K562 (cell line): ENCODE measurements around the gene NR2C2AP. TPM values are rescaled to one million over a fixed set of nuclear protein-coding genes. Genes with fewer than 3 reads are reported as not detected.
A peak's percentile ranks its signal among the peaks of the same experiment; 100 is the strongest.

ENCODE experiments used
- ELF1 ChIP-seq: fragments of 200-800 bp; sonication (Bioruptor generic); IDR thresholded peaks from 2 replicates; pipeline ENCODE4 v1.6.1; 2016; ENCODE audit warnings: missing genetic modification characterization, missing compliant biosample characterization
- HDGF ChIP-seq: fragments of 450-650 bp; IDR thresholded peaks from 2 replicates; pipeline ENCODE4 v1.6.1; 2016
- HNRNPH1 ChIP-seq: fragments of 200-400 bp; formaldehyde crosslinking; optimal IDR thresholded peaks from 2 replicates; pipeline ENCODE3; 2017; ENCODE audit warnings: low read depth, mild to moderate bottlenecking, low read length, moderate library complexity
- MYC ChIP-seq, 2 experiments: fragments of 250-450 bp in 1 of 2; sonication (Bioruptor Pico) in 1 of 2; IDR thresholded peaks; 2 replicates each; pipeline versions ENCODE4 v1.5.1 to v1.6.1; 2012 to 2021; ENCODE audit warnings: low read depth in 2 of 2, borderline replicate concordance in 1 of 2, improper control_type of control experiment in 1 of 2, low read length in 1 of 2, mild to moderate bottlenecking in 1 of 2, moderate library complexity in 1 of 2
- RB1 ChIP-seq: fragments of 450-650 bp; IDR thresholded peaks from 2 replicates; pipeline ENCODE4 v1.6.1; 2017; ENCODE audit warnings: low read depth, mild to moderate bottlenecking
- SAFB2 ChIP-seq: fragments of 200-400 bp; formaldehyde crosslinking; IDR thresholded peaks from 2 replicates; pipeline ENCODE4 v1.6.1; 2018; ENCODE audit warnings: borderline replicate concordance, low read length, low read depth, moderate library complexity; ENCODE audit not compliant: severe bottlenecking
- SMARCE1 ChIP-seq: fragments of 450-650 bp; IDR thresholded peaks from 2 replicates; pipeline ENCODE4 v1.7.1; 2016; ENCODE audit warnings: mild to moderate bottlenecking
- STAG1 ChIP-seq: sonication (generic); formaldehyde crosslinking; IDR thresholded peaks from 2 replicates; pipeline ENCODE4 v1.5.0; 2020; ENCODE audit warnings: missing genetic modification reagents, borderline replicate concordance
- XRCC3 ChIP-seq: fragments of 450-650 bp; IDR thresholded peaks from 2 replicates; pipeline ENCODE4 v1.6.1; 2017; ENCODE audit warnings: mild to moderate bottlenecking, moderate library complexity
- ZFX ChIP-seq: sonication (generic); formaldehyde crosslinking; IDR thresholded peaks from 2 replicates; pipeline ENCODE4 v1.8.0; 2022; ENCODE audit warnings: mild to moderate bottlenecking, missing genetic modification reagents, moderate library complexity
- ZNF778 ChIP-seq: fragments of 450-650 bp; formaldehyde crosslinking; IDR thresholded peaks from 2 replicates; pipeline ENCODE4 v1.4.0; 2020; ENCODE audit warnings: mild to moderate bottlenecking, moderate library complexity
- polyA plus RNA-seq, 8 experiments: library from polyadenylated mRNA; depleted of rRNA in 4 of 8; stranded (reverse) in 5 of 8; unstranded in 3 of 8; fragments of >200 nt; fragmentation: Nextera tagmentation in 2 of 8; fragmentation: Illumina TruSeq in 1 of 8; extraction: Ambion mirVana in 2 of 8; extraction: Trizol in 1 of 8; gene quantifications; 2 replicates each; pipeline versions ENCODE4 v1.2.1 to v1.2.3, GENCODE V29; 2011 to 2014; ENCODE audit warnings: inconsistent platforms in 1 of 8, missing spikeins in 1 of 8
- total RNA-seq, 7 experiments: library from RNA; depleted of rRNA in 6 of 7; stranded (reverse); fragments of >200 nt in 6 of 7; fragmentation: Illumina TruSeq in 2 of 7; extraction: Trizol in 2 of 7; gene quantifications; 2 replicates each; pipeline versions ENCODE4 v1.2.1 to v1.2.3, GENCODE V29; 2011 to 2021; ENCODE audit warnings: low replicate concordance in 1 of 7
- TF ChIP-seq, protein P1 (sequence below): fragments of 250-450 bp; sonication (Bioruptor Pico); IDR thresholded peaks from 2 replicates; pipeline ENCODE4 v1.9.0; 2021; ENCODE audit warnings: mild to moderate bottlenecking
- TF ChIP-seq, protein P2 (sequence below): fragments of 250-450 bp; sonication (Bioruptor Pico); IDR thresholded peaks from 2 replicates; pipeline ENCODE4 v1.4.0; 2020; ENCODE audit warnings: mild to moderate bottlenecking, moderate library complexity
- TF ChIP-seq, protein P3 (sequence below): fragments of 450-650 bp; formaldehyde crosslinking; IDR thresholded peaks from 2 replicates; pipeline ENCODE4 v1.4.0; 2020; ENCODE audit warnings: mild to moderate bottlenecking, moderate library complexity
- TF ChIP-seq, protein P4 (sequence below), 2 experiments: IDR thresholded peaks; 2 replicates each; pipeline ENCODE4 v1.6.1; 2011; ENCODE audit warnings: borderline replicate concordance in 1 of 2, control low read depth in 1 of 2, low read depth in 1 of 2, low read length in 1 of 2, mild to moderate bottlenecking in 1 of 2, mixed read lengths in 1 of 2, moderate library complexity in 1 of 2; ENCODE audit not compliant: insufficient read depth in 1 of 2, insufficient read length in 1 of 2, poor library complexity in 1 of 2, severe bottlenecking in 1 of 2; ENCODE audit errors: extremely low read depth in 1 of 2
- TF ChIP-seq, protein P5 (sequence below): IDR thresholded peaks from 2 replicates; pipeline ENCODE4 v1.6.1; 2014; ENCODE audit warnings: antibody characterized with exemption
- TF ChIP-seq, protein P6 (sequence below): fragments of 250-450 bp; sonication (Bioruptor Pico); IDR thresholded peaks from 2 replicates; pipeline ENCODE4 v1.5.0; 2021

Gene NR2C2AP
- total and polyA plus RNA-seq, 9 of the 15 experiments (the other 6 are each of a cell fraction or from before 2014, with no cell fraction given) = 23.7 to 77.4 (median 32.4) TPM

DNA sequence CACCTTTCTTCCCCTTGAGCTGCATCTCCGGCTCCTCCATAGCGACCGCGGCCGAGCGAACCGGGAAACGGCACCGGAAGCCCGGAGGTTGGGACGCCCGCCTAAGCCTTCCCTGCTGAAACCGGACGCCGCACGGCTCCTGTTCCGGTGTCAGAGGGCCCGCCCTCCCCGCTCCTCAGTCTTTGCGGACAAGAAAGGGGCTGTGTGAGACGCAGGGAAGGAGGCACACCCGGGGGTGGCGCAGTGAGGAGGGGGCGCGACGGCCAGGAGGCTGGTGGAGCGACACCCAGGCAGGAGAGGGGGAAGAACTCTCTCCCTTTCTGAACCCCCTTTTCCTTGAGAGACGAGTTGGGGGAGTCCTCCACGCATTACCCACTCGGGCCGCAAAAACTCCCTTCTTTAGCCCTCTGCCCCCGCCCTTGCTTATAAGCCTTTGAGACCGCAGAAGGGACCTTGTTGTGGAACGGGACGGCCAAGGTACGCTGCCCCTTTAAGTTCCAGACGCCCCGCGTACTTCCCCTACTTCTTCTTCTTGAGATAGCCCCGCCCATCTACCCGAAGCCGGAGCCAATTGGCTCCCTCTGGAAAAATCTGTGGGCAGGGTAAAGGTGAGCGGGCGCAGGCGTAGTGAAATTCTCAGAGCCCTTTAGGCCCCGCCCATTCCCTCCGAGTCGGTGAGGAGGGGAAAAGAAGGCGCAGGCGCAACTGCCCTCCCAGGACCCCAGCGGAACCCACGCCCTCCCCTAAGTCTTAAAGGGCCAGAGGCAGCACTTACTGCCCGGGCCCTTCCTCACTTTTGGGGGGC, 10.9 kb downstream of the NR2C2AP start, which contains the start of the genes BORCS8 and RFXANK (continued):
- TF ChIP-seq, protein P1, sequence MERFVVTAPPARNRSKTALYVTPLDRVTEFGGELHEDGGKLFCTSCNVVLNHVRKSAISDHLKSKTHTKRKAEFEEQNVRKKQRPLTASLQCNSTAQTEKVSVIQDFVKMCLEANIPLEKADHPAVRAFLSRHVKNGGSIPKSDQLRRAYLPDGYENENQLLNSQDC (CRISPR knock-in tag) = peak; percentile 47; the same call in 1 of the 2 replicates
- TF ChIP-seq ELF1 (tag) = peak; percentile 88
- peak; percentile 63; the same call in 1 of the 2 replicates for TF ChIP-seq MYC (IDR thresholded peaks at IDR 0.05; ENCODE audit: low read depth, low read length)
- TF ChIP-seq MYC (CRISPR knock-in tag; IDR thresholded peaks at IDR 0.05; ENCODE audit: borderline replicate concordance, low read depth) = peak; percentile 88; the same call in 1 of the 2 replicates
- TF ChIP-seq SMARCE1 = 0 out of 2 replicates have a peak, but pooled peaks have one; percentile 33
- TF ChIP-seq HDGF = no peak
- peak; percentile 78 for TF ChIP-seq ZFX (CRISPR knock-in tag)
- TF ChIP-seq, protein P2, sequence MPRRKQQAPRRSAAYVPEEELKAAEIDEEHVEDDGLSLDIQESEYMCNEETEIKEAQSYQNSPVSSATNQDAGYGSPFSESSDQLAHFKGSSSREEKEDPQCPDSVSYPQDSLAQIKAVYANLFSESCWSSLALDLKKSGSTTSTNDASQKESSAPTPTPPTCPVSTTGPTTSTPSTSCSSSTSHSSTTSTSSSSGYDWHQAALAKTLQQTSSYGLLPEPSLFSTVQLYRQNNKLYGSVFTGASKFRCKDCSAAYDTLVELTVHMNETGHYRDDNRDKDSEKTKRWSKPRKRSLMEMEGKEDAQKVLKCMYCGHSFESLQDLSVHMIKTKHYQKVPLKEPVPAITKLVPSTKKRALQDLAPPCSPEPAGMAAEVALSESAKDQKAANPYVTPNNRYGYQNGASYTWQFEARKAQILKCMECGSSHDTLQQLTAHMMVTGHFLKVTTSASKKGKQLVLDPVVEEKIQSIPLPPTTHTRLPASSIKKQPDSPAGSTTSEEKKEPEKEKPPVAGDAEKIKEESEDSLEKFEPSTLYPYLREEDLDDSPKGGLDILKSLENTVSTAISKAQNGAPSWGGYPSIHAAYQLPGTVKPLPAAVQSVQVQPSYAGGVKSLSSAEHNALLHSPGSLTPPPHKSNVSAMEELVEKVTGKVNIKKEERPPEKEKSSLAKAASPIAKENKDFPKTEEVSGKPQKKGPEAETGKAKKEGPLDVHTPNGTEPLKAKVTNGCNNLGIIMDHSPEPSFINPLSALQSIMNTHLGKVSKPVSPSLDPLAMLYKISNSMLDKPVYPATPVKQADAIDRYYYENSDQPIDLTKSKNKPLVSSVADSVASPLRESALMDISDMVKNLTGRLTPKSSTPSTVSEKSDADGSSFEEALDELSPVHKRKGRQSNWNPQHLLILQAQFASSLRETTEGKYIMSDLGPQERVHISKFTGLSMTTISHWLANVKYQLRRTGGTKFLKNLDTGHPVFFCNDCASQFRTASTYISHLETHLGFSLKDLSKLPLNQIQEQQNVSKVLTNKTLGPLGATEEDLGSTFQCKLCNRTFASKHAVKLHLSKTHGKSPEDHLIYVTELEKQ (CRISPR knock-in tag) = no peak
- TF ChIP-seq STAG1 = no peak
- TF ChIP-seq, protein P3, sequence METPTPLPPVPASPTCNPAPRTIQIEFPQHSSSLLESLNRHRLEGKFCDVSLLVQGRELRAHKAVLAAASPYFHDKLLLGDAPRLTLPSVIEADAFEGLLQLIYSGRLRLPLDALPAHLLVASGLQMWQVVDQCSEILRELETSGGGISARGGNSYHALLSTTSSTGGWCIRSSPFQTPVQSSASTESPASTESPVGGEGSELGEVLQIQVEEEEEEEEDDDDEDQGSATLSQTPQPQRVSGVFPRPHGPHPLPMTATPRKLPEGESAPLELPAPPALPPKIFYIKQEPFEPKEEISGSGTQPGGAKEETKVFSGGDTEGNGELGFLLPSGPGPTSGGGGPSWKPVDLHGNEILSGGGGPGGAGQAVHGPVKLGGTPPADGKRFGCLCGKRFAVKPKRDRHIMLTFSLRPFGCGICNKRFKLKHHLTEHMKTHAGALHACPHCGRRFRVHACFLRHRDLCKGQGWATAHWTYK (CRISPR knock-in tag) = 0 out of 2 replicates have a peak, but pooled peaks have one; percentile 34
- TF ChIP-seq, protein P4, sequence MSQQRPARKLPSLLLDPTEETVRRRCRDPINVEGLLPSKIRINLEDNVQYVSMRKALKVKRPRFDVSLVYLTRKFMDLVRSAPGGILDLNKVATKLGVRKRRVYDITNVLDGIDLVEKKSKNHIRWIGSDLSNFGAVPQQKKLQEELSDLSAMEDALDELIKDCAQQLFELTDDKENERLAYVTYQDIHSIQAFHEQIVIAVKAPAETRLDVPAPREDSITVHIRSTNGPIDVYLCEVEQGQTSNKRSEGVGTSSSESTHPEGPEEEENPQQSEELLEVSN (IDR thresholded peaks at IDR 0.05; ENCODE audit: borderline replicate concordance in 1 of 2, extremely low read depth in 1 of 2, insufficient read depth in 1 of 2, insufficient read length in 1 of 2, low read depth in 1 of 2, low read length in 1 of 2, poor library complexity in 1 of 2, severe bottlenecking in 1 of 2) = peak in 1 of 2 experiments; percentile 44
- no peak for TF ChIP-seq SAFB2
- TF ChIP-seq HNRNPH1 = no peak
- no peak for TF ChIP-seq XRCC3
- TF ChIP-seq RB1 = peak; percentile 93
- TF ChIP-seq, protein P5, sequence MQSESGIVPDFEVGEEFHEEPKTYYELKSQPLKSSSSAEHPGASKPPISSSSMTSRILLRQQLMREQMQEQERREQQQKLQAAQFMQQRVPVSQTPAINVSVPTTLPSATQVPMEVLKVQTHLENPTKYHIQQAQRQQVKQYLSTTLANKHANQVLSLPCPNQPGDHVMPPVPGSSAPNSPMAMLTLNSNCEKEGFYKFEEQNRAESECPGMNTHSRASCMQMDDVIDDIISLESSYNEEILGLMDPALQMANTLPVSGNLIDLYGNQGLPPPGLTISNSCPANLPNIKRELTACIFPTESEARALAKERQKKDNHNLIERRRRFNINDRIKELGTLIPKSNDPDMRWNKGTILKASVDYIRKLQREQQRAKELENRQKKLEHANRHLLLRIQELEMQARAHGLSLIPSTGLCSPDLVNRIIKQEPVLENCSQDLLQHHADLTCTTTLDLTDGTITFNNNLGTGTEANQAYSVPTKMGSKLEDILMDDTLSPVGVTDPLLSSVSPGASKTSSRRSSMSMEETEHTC = no peak
- TF ChIP-seq ZNF778 (CRISPR knock-in tag) = no peak
- TF ChIP-seq, protein P6, sequence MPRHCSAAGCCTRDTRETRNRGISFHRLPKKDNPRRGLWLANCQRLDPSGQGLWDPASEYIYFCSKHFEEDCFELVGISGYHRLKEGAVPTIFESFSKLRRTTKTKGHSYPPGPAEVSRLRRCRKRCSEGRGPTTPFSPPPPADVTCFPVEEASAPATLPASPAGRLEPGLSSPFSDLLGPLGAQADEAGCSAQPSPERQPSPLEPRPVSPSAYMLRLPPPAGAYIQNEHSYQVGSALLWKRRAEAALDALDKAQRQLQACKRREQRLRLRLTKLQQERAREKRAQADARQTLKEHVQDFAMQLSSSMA (CRISPR knock-in tag) = no peak; the same call in 1 of the 2 replicates
